GM11168 (cell line): Measurements from ENCODE around the gene STK11.

Experiments used
- in situ Hi-C: fragments of 300-500 bp; cut with MboI; formaldehyde crosslinking; loops from one replicate; pipeline ENCODE4 v1.12.0; 2022; ENCODE audit warnings: low sequenced_read_pairs; ENCODE audit not compliant: unreplicated experiment

Gene STK11, protein sequence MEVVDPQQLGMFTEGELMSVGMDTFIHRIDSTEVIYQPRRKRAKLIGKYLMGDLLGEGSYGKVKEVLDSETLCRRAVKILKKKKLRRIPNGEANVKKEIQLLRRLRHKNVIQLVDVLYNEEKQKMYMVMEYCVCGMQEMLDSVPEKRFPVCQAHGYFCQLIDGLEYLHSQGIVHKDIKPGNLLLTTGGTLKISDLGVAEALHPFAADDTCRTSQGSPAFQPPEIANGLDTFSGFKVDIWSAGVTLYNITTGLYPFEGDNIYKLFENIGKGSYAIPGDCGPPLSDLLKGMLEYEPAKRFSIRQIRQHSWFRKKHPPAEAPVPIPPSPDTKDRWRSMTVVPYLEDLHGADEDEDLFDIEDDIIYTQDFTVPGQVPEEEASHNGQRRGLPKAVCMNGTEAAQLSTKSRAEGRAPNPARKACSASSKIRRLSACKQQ

DNA sequence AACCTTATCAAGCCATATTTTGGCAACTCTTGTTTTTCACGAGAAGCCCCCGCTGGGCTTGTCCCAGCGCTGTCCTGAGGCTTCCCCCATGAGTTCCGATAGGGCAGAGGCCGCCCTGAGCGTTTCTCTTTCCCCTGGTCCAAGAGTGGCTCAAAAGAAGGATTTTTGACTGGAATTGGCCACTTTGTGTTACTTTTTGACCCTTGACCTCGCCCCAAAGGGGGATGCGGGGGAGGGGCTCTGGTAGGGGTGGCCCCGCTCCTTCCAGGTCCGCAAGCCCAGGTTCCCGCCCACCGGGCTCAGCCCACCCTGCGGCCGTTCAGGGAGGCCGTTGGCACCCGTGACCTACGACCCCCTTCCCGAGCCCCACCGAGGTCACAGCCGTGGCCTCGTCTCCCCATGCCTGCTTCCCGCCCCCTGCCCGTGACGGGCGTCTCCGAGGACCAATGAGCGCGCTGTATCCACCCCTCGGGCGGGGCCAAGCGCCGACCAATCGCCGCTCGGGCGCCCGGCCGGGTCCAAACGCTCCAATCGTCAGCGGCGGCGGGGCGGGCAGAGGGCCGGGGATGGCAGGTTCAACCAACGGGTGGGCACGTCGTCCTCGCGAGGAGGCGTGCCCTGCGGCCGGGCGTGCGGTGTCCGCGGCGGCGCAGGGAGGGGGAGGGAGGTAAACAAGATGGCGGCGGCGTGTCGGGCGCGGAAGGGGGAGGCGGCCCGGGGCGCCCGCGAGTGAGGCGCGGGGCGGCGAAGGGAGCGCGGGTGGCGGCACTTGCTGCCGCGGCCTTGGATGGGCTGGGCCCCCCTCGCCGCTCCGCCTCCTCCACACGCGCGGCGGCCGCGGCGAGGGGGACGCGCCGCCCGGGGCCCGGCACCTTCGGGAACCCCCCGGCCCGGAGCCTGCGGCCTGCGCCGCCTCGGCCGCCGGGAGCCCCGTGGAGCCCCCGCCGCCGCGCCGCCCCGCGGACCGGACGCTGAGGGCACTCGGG, at the start of gene STK11:
Gene STK11, plus strand, starts transcription at position 665 of the 986 bp plus-strand sequence. CDS start 1,136 bp downstream, outside the sequence.
- in situ Hi-C loops = no loop called here

DNA sequence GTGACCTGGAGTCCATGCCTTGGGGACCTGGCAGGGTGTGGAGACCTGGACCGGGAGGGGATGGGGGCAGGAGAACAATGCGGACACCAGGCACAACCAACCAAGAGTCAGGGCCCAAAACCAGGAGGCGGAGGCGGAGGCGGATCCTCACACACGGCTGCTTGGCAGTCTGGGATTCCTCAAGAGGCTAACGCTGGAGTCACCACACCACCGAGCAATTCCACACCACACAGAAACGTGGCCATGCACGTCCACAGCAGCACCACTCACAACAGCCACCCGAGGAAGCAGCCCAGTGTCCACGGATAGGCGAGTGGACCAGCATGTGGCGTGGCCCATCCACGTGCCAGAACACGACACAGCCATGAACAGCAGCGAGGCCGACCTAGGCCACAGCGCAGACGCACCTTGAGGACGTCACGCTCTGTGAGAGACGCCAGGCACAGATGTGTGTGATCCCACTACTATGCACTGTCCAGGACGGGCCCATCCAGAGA, 49.2 kb upstream of the STK11 start:
- in situ Hi-C loops = loop anchor here (10.0 kb wide), 1 partner anchor 422 kb away; no protein-coding TSS in a partner anchor

DNA sequence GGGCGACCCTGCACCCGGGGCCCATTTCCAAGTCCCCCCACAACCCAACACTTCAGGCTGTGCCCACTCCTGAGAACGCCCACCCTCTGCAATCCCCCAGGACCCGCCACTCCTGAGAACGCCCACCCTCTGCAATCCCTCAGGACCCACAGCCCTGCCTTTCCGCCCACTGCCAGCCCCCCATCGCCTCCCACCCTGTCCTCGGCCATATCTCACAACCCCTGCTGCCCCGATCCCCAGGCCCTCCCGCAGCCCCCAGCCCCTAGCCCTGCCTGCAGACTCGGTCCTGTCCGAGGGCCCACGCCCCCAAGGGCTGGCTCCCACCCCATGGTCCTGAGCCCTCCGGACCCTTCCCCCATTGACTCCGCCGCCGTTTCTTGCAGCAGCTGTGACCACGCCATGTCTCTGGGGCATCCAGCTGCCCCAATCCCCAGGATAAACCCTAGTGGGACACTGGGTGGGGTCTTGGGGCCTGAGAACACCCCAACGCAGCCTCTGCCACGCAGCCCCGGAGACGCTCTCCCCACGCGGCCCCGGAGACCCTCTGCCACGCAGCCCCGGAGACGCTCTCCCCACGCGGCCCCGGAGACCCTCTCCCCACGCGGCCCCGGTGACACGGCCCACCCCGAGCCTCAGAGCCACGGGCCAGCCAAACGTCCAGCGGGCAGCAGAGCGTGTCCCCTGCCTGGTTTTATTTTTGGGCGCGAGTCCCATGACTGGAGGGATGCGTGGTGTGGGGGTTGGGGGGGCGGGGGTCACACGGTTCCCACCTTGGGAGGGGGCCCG, 48.6 kb upstream of the STK11 start:
- in situ Hi-C loops = loop anchor here (10.0 kb wide), 1 partner anchor 422 kb away; no protein-coding TSS in a partner anchor

DNA sequence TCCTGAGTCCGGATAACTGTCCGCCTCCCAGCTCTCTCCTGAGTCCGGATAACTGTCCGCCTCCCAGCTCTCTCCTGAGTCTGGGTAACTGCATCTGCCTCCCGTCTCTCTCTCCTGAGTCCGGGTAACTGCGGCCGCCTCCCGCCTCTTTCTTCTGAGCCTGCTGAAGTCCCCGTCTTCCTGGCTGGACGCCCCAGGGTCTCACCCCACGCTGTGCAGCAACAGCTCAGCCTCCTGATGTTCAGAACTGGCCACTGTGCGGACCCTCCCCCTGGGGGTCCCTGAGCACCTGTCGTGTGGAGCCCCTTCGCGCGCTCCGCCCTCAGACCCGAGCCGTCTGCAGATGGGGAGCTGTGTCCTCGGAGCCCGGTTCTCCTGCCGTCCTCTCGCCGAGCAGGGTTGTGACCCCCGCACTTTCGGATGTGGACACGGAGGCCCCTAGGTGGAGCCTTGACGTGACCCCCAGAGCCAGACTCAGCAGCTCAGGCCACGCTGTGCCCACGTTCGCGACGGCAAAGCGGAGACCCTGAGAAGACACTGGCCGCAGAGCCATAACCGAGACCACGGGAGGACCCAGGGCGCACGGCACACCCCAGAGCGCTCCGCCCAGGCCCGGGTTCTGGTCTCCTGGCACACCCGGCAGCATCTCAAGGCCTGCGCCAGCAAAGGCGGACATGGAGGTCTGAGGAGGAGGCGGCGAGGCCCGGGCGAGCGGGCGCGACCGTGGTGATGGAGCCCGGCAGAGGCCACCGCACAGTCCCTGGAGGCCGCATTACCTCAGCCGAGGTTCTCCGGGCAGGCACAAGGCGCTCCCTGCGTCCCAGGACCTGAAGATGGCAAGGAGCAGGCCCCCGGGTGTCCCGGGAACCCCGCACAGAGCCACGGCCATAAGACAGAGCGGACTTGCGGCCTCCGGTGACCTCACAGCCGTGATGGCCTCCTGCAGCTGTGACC, 47.4 kb upstream of the STK11 start:
- in situ Hi-C loops = loop anchor here (10.0 kb wide), 1 partner anchor 423 kb away; no protein-coding TSS in a partner anchor

DNA sequence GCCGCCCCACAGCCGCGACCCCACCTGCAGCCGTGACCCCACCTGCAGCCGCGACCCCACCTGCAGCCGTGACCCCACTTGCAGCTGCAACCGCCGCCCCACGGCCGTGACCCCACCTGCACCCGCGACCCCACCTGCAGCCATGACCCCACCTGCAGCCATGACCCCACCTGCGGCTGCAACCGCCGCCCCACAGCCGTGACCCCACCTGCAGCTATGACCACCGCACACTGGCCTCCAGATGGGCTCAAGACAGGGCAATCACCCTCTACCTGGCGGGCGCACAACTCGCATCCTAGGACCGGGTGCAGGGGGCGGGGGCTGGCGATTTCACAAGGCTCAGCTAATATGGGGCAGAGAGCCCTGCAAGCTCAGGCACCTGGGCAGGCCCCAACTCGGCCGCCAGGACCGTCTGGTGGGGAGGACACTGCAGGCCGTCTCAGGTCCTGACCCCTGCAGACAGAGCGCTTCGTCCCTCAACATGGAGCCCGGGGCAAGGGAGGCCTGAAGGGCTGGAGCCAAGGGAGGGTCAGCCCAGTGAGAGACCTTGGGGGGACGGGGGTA, 46.6 kb upstream of the STK11 start:
- in situ Hi-C loops = loop anchor here (10.0 kb wide), 1 partner anchor 424 kb away; no protein-coding TSS in a partner anchor

DNA sequence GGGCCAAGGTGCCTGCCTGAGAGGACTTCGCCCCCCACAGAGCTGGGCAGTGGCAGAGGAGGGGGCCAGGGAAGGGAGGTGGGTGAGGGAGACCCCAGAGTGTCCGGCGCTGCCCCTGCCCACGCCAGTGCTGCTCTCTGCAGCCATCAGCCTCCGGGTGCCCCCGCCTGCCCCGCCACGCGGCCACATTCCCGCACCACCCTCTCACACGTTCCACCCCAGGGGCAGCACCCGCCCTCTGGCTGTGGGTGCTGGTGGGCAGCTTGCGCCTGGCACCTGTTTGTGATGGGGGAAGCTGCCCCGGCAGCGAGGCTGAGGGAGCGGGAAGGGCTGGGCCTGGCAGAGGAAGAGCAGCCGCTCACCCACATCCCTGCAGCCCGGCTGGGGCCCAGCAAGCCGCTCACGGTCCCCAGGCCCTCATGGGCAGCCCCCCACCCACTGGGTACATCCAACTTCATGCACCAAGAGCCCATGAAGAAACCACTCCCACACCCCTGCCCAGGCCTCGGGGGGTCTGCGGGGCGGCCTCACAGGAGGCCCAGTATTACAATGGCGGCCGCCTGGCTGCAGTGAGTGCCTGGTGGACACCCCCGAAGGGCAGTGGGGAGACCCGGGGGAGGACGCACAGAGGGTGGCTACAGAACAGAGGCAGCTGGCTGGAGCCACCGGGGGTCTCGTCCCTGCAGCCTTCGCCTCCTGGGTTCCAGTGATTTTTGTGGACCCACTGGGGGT, 45.5 kb upstream of the STK11 start:
- in situ Hi-C loops = loop anchor here (10.0 kb wide), 1 partner anchor 425 kb away; no protein-coding TSS in a partner anchor

DNA sequence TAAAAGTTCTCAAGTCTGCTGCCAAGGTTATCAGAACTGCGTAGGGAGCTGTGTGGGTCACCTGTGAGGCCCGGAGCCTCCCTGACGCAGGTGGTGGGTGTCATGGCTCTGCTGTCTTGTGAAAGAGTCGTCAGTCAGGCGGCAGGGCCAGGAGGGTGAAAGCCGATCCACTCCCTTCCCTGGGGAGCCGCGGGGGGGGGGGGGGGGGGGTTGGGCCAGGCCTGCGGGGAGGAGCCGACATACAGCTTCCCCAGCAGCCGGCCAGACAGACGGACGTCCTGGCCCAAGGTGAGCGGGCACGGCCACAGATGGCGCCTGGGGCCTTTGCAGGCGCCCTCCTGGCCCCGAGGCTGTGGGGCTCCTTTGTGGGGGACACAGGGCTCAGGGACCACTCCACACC, 43.9 kb upstream of the STK11 start:
- in situ Hi-C loops = no loop called here

DNA sequence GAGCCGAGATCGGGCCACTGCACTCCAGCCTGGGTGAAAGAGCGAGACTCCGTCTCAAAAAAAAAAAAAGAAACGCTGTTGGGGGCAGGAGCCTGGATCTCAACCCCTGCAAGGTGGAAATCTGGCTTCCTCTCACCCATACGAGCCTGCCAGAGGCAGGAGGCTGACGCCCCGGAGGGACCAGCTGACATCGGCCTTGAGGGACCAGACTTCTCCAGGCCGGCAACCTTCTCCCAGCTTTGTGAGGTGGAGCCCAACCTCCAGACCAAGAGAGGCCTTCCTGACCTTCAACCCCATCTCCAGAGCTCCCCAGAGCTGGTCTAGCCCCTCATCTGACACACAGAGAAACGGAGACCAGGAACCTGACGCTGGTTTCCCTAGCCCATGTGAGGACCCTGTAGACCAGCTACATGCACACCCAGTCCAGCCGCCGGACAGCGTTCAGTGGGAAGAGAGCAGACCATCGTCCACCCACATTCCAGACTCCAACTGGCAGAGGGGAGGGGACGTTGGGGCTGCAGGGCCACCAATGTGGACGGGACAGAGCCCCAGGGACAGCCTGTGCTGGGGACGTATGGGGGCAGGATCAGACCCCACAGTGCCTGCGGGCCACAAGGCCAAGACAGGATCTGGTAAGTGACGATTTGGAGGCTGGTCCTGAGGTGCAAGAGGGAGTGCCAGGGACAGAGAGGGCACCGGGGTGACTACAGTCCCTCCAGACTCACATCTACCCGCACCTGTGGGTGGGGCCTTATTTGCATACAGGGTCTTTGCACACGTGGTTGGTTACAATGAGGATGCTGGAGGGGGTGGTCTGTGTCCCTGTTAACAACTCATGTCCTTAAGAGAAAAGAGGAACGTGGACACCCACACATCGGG, 42.9 kb upstream of the STK11 start:
- in situ Hi-C loops = no loop called here

DNA sequence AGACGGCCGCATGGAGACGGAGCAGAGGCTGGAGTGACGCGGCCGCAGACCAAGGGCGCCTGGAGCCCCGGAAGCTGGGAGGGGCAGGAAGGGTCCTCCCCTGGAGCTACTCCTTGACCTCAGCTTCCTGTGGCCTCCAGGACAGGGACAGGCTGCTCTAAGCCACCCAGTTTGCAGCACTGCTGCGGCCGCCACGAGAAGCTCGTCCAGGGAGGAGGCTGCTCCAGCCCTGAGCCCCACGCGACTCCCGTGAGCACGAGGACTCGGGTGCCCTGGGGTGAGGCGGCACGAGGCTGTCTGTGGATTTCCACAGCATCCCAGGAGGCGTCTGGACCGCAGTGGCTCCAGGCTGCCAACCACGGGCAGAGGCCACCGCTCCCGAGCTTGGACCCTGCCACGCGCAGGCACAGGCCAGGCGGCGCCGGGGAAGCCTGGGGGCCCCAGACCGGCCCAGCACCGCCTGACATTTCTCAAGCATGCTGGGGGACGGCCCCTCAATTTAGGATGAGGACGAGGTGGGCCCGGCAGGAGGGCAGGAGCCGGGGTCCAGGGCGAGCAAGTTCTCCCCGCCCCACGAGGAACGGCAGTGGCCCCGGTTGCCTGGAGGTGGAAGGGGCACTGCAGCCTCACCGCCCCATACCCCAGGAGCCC, 42.2 kb upstream of the STK11 start:
- in situ Hi-C loops = no loop called here

DNA sequence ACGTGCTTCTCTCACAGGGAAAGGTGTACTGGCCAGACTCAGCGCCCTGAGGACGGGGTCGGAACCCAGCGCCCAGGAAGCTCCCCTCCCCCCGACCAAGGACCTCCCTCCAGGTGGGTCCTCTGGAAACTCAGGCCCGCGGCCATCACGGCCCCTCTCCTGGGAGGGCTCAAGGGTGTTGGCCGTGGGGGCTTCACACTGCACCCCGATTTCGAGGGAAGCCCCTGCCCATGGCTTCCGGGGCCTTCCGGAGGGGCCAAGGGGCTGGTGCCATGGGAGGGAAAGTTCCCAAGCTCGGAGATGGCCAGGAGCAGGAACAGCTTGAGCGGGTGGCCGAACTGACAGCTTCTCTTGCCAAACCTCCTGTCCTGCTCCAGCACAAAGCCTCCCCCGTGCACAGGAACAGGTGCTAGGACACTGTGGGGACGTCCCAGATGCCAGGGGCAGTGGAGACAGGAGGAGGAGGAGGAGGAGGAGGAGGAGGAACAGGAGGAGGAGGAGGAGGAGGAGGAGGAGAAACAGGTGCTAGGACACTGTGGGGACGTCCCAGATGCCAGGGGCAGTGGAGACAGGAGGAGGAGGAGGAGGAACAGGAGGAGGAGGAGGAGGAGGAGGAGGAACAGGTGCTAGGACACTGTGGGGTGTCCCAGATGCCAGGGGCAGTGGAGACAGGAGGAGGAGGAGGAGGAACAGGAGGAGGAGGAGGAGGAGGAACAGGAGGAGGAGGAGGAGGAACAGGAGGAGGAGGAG, 41.5 kb upstream of the STK11 start:
- in situ Hi-C loops = no loop called here

DNA sequence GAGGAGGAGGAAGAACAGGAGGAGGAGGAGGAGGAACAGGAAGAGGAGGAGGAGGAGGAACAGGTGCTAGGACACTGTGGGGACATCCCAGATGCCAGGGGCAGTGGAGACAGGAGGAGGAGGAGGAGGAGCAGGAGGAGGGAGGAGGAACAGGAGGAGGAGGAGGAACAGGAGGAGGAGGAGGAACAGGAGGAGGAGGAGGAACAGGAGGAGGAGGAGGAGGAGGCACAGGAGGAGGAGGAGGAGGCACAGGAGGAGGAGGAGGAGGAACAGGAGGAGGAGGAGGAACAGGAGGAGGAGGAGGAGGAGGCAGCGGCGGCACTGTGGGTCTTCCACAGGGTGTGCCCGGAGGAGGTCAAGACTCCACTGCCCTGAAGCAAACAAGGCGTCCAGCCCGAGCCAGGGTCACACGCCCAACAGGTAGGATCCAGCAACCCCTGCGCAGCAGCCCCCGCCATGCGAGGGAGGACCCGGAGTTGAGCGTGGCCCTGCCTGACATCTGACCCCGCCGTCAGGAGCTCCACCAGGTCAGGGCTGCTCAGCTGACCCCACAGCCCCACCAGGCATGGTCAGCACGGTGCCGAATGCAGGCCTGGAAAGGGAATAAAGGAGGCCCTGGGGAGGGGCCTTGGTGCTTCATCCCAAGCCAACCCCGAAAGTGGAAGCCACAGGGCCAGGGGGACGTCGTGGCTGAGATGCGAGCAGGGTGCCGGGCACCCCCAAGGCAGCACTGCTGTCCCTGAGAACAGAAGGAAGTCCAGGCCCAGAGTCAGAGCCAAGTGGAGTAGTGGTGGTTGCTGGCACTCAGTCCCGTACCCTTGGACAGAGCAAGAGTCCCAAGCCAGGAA, 40.7 kb upstream of the STK11 start:
- in situ Hi-C loops = no loop called here

DNA sequence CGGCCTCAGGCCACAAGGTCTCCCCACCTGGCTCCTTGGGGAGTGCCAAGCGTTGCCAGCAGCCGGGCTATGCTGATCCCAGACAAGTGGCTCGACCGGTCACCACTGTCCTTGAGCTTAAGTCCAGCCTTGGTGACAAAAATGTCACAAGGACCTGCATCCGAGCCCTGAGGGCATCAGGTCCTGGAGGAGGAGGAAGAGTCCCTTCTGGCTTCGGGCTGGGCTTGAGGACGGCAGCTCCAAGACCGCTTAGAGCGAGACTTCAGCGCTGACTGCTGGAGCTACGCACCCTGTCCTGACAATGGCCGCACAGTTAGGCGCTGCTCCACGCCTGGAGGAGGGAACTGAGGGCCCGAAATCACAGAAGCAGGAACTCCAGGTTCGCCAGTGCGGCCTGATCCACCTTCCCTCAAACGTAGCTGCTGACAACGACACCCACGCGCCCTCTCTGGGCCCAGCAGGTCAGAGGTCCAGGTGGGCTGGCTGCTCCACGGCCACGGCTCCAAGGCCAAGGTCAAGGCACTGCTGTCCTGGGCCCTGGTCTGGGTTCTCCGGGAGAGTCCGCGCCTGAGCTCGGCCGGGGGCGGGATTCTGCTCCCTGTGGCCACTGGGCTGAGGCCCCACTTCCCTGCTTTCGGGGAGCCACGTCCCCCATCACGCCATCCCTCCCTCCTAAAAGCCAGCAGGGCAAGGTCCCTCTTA, 38.6 kb upstream of the STK11 start:
- in situ Hi-C loops = no loop called here

DNA sequence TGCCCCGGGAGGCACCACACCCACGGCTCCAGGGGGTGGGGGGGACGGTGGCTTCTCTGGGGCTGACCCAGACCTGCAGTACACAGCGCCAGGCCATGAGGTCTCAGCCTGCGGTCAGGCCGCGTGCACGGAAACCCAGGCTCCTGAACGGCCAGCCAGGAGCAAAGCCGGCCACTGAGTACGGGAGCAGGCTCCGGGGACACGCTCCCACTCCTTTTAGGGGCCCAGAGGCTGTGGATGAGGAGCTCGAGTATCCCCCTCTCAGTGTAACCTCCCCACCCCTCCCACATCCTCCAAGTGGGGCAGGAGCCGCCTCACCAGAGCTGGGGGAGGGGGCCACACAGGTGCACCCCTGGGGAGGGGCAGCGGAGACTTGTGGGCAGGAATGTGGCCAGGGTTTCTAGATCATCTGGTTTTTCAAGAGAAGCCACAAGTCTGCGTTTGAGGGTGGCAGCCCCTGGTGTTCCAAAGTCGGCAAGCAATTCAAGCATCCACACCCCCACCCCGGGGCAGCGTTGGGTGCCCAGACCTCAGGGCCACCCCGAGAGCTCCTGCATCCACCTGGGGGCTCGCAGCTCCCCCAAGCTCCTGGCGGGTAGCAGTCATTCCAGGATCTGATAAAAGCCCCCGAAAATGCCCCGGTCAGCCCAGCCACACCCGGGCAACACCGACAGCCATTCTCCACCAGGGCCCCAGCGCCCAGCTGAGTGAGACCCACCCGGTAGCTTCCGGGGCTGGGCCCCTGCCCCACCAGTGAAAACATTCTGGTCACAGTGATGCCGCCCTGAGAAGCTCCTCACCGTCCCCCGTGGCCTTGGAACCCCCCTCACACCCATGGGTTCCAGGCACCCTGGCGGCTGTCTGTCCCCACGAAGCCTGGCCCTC, 37.6 kb upstream of the STK11 start:
- in situ Hi-C loops = no loop called here
